ENCODE measurements around the gene BAIAP2L2.

- TF ChIP-seq, protein P1, sequence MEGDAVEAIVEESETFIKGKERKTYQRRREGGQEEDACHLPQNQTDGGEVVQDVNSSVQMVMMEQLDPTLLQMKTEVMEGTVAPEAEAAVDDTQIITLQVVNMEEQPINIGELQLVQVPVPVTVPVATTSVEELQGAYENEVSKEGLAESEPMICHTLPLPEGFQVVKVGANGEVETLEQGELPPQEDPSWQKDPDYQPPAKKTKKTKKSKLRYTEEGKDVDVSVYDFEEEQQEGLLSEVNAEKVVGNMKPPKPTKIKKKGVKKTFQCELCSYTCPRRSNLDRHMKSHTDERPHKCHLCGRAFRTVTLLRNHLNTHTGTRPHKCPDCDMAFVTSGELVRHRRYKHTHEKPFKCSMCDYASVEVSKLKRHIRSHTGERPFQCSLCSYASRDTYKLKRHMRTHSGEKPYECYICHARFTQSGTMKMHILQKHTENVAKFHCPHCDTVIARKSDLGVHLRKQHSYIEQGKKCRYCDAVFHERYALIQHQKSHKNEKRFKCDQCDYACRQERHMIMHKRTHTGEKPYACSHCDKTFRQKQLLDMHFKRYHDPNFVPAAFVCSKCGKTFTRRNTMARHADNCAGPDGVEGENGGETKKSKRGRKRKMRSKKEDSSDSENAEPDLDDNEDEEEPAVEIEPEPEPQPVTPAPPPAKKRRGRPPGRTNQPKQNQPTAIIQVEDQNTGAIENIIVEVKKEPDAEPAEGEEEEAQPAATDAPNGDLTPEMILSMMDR (IDR thresholded peaks at IDR 0.05; ENCODE audit: extremely low read depth in 1 of 2, insufficient read depth in 1 of 2, low read depth in 1 of 2, low read length in 2 of 2), result no peak
- no peak for TF ChIP-seq EZH2 (IDR thresholded peaks at IDR 0.05; ENCODE audit: borderline replicate concordance, low read depth, low read length, severe bottlenecking)
Observed at GRCh38 chr22:38041760-38042487, 68.6 kb downstream of the BAIAP2L2 start.
